ENCODE results near the gene AGO3. TPM values are rescaled to one million over a fixed set of nuclear protein-coding genes. Genes with fewer than 3 reads are reported as not detected.

AGO3 gene
- total RNA-seq, 2 donors from 2014 or later: 47.5 to 49.9 TPM

DNA sequence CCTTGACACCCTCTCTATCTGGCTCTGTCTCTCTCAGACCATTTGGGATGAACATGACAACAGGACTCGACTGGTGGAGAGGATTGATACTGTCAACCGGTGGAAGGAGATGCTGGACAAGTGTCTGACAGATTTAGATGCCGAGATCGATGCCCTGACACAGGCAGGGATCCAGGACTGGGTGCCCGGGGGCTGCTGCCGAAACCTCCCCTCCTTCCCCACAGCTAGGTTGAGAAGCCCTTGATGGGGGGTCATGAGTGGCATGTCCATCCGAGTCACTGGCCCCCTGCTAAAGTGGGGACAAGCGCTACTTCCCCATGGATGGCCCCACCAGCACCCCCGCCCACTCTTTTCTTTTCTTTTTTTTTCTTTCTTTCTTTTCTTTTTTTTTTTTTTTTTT, 154.2 kb downstream of the AGO3 start:
- Histone ChIP-seq H3K9me3 (no peaks in the 10 kb centered on the region), H3K27me3 (replicated peaks; ENCODE audit: insufficient read depth) (peaks cover 4% of the 10 kb centered on the region), H3K27ac (no peak overlapping the region), H3K4me3 (no peak overlapping the region), H3K4me1 (ENCODE audit: control insufficient read depth in 1 of 2, low read depth in 2 of 2) (peaks cover 14 to 29% of the 10 kb centered on the region in 2 donors), H3K36me3 (no peaks in the 10 kb centered on the region)
- DNase-seq (ENCODE audit: low spot score): no peak
- ATAC-seq (ENCODE audit: insufficient number of reproducible peaks, low FRiP score, low read depth): no peak
- no peak for TF ChIP-seq CTCF (IDR thresholded peaks at IDR 0.05)

GRCh38 chr1:36085686-36086526, 155.0 kb downstream of the AGO3 start:
- H3K4me3 ChIP-seq: no peak overlapping the region
- peaks cover 14 to 36% of the 10 kb centered on the region in 2 donors for H3K4me1 ChIP-seq (ENCODE audit: control insufficient read depth in 1 of 2, low read depth in 2 of 2)
- no peaks in the 10 kb centered on the region for H3K36me3 ChIP-seq
- no peak for TF ChIP-seq CTCF (IDR thresholded peaks at IDR 0.05)
- no peak for DNase-seq (ENCODE audit: low spot score)
- H3K27ac ChIP-seq: no peak overlapping the region
- ATAC-seq (ENCODE audit: insufficient number of reproducible peaks, low FRiP score, low read depth): no peak
- no peaks in the 10 kb centered on the region for H3K9me3 ChIP-seq
- H3K27me3 ChIP-seq (replicated peaks; ENCODE audit: insufficient read depth): peaks cover 4% of the 10 kb centered on the region

GRCh38 chr1:36086529-36087232, 155.8 kb downstream of the AGO3 start:
- Histone ChIP-seq H3K36me3 (peaks cover 3% of the 10 kb centered on the region), H3K9me3 (no peaks in the 10 kb centered on the region), H3K4me3 (no peak overlapping the region), H3K4me1 (ENCODE audit: control insufficient read depth in 1 of 2, low read depth in 2 of 2) (peaks cover 14 to 44% of the 10 kb centered on the region in 2 donors), H3K27me3 (replicated peaks; ENCODE audit: insufficient read depth) (peaks cover 4% of the 10 kb centered on the region), H3K27ac (no peak overlapping the region)
- no peak for ATAC-seq (ENCODE audit: insufficient number of reproducible peaks, low FRiP score, low read depth)
- DNase-seq (ENCODE audit: low spot score): no peak
- no peak for TF ChIP-seq CTCF (IDR thresholded peaks at IDR 0.05)

GRCh38 chr1:36087233-36088123, 156.6 kb downstream of the AGO3 start:
- TF ChIP-seq CTCF (IDR thresholded peaks at IDR 0.05): no peak
- no peak overlapping the region for H3K4me3 ChIP-seq
- DNase-seq (ENCODE audit: low spot score) (no peak), ATAC-seq (ENCODE audit: insufficient number of reproducible peaks, low FRiP score, low read depth) (no peak)
- peaks cover 14 to 46% of the 10 kb centered on the region in 2 donors for H3K4me1 ChIP-seq (ENCODE audit: control insufficient read depth in 1 of 2, low read depth in 2 of 2)
- H3K27me3 ChIP-seq (replicated peaks; ENCODE audit: insufficient read depth): peaks cover 4% of the 10 kb centered on the region
- peaks cover 10% of the 10 kb centered on the region for H3K36me3 ChIP-seq
- no peak overlapping the region for H3K27ac ChIP-seq
- no peaks in the 10 kb centered on the region for H3K9me3 ChIP-seq

- ATAC-seq (ENCODE audit: insufficient number of reproducible peaks, low FRiP score, low read depth): no peak
Measured at GRCh38 chr1:36088265-36088576, 157.3 kb downstream of the AGO3 start.

More at GRCh38 chr1:36088265-36088576, 157.3 kb downstream of the AGO3 start:
- Histone ChIP-seq H3K9me3 (no peaks in the 10 kb centered on the region), H3K4me3 (peak overlapping the region; percentile 97), H3K36me3 (peaks cover 17% of the 10 kb centered on the region), H3K27me3 (replicated peaks; ENCODE audit: insufficient read depth) (peaks cover 4% of the 10 kb centered on the region), H3K27ac (peak overlapping the region; percentile 80 to 85), H3K4me1 (ENCODE audit: control insufficient read depth in 1 of 2, low read depth in 2 of 2) (peaks cover 14 to 46% of the 10 kb centered on the region in 2 donors)
- DNase-seq (ENCODE audit: low spot score): no peak
- TF ChIP-seq CTCF (IDR thresholded peaks at IDR 0.05): no peak
